Ovary (tissue), 9 donors: ENCODE measurements around the gene EPS8L2. TPM values are rescaled to one million over a fixed set of nuclear protein-coding genes. Genes with fewer than 3 reads are reported as not detected.

Experiments
- DNase-seq, 5 donors: peaks; one replicate each; pipeline ENCODE4 v3.0.0-alpha.2; 2019 to 2020
- H3K27ac ChIP-seq, 2 donors: fragments of 200-600 bp; one replicate each; pipeline versions ENCODE4 v1.5.1 to v1.8.0; 2019 to 2022
- H3K27me3 ChIP-seq: fragments of 200-600 bp; one replicate; pipeline ENCODE4 v1.8.0; 2022
- H3K36me3 ChIP-seq: fragments of 200-600 bp; sonication (generic); one replicate; pipeline ENCODE4 v1.5.1; 2019
- H3K4me1 ChIP-seq: one replicate; pipeline ENCODE4 v1.8.1; 2013; ENCODE audit warnings: mild to moderate bottlenecking, moderate library complexity; ENCODE audit not compliant: insufficient read depth
- H3K4me3 ChIP-seq: fragments of 200-600 bp; sonication (generic); one replicate; pipeline ENCODE4 v1.5.1; 2017
- H3K9me3 ChIP-seq, 2 donors: fragments of 200-600 bp in 1 of 2; sonication (generic) in 1 of 2; one replicate each; pipeline versions ENCODE4 v1.5.1 to v1.8.1; 2013 to 2019; ENCODE audit warnings: mild to moderate bottlenecking in 1 of 2, moderate library complexity in 1 of 2
- EP300 ChIP-seq: sonication (generic); formaldehyde crosslinking; IDR thresholded peaks from one replicate; pipeline ENCODE4 v1.6.1; 2017; ENCODE audit warnings: antibody characterized with exemption
- POLR2A ChIP-seq: fragments of 450-650 bp; IDR thresholded peaks from one replicate; pipeline ENCODE4 v1.6.1; 2017; ENCODE audit warnings: antibody characterized with exemption, mild to moderate bottlenecking, moderate library complexity
- WGBS, 3 donors: extraction: QIAGEN DNeasy Blood & Tissue Kit in 1 of 3; methylation state at CpG; one replicate each; pipeline versions ENCODE4 v1.1.5 to v1.1.7; 2013 to 2017; 5-methylcytosine and 5-hydroxymethylcytosine counted together
- intact Hi-C, 4 donors: fragments of 100-400 bp; cut with DNase I; formaldehyde crosslinking; loops; one replicate each; pipeline versions ENCODE4 v1.11.0 to v1.15.1; 2022 to 2023
- polyA plus RNA-seq, 2 donors: library from polyadenylated mRNA; stranded (reverse); fragments of 200-250 nt in 1 of 2; fragments of 350-450 nt in 1 of 2; fragmentation: Illumina TruSeq in 1 of 2; extraction: RNeasy Lipid Tissue Mini Kit (QIAGEN cat#74804) in 1 of 2; gene quantifications; one replicate each; pipeline ENCODE4 v1.2.3, GENCODE V29; 2013 to 2014
- total RNA-seq, 7 donors: library from RNA; depleted of rRNA in 2 of 7; stranded (reverse); fragments of >200 nt in 2 of 7; fragmentation: NEBNext Ultra II Directional in 3 of 7; extraction: Animal tissue kit (Norgen Biotek cat#: 25700) in 3 of 7; gene quantifications; one replicate each; pipeline versions ENCODE4 v1.1.0 to v1.2.4, GENCODE V29; 2016 to 2023
- TF ChIP-seq, protein P1 (sequence below), 3 donors: fragments of 450-650 bp in 2 of 3; fragments of 200-600 bp in 1 of 3; IDR thresholded peaks; one replicate each; pipeline versions ENCODE4 v1.5.1 to v1.8.0; 2016 to 2022; ENCODE audit warnings: antibody characterized with exemption in 3 of 3, mild to moderate bottlenecking in 1 of 3
- donor health status: DM: no; HTN: no; CAD: no; lungs with moderate emphysema.
- donor health status: DM: no; HTN: no; CAD: no.
- donor health status: Bipolar disorder and iron deficiency.
- donor health status: DM: yes; HTN: yes; CAD: no.
- donor health status: DM: no; HTN: no; CAD: no.
- donor health status: DM: yes; HTN: yes; CAD: no.

Gene EPS8L2
- total and polyA plus RNA-seq, 9 donors = 5.9 to 57.9 (median 33.3) TPM

DNA sequence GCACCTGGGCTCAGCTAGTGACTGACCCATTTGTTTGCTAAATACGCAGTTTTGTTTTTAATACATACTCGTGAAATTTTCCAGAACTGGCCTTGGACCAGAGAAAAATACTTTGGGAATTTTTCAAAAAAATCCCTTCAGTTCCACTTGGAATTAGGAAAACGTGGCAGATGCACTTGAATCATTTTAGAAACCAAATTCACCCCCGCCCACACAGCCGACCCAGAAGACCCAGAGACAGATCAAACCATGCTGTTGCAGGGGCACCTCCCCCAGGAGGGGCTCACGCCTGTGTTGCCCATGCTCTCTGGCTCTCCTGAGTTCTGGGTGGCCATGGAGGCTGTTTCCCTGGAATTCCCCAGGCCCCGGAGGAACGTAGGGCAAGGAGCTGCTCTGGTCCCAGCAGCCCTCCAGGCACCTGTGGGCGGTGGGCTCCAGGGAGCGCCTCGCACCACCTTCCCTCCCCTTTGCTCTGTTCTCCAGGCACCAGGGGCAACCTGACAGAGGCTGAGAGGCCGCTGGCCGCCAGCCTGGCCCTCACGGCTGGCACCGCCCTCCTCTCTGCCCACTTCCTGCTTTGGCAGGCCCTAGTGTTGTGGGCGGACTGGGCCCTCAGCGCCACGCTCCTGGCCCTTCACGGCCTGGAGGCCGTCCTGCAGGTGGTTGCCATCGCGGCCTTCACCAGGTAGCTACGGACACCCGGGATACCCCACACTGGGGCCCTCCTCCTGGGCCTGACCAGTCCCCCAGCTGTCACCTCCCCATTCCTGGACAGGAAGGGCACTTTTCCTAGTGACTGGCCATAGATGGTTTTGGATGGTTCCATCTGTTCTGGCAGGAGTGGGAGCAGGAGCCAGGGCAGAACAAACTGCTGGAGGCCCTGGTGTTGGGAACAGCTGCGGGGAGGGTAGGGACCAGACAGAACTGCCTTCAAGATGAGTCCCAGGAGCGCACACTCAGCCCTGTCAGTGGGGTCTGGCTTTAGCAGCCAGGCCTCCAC is 3.3 kb upstream of the EPS8L2 start:
- Histone ChIP-seq H3K27ac (peak overlapping the region; percentile 43 to 45), H3K27me3 (no peaks in the 10 kb centered on the region), H3K9me3 (no peaks in the 10 kb centered on the region), H3K4me3 (no peak overlapping the region), H3K4me1 (peaks cover 34% of the 10 kb centered on the region), H3K36me3 (no peaks in the 10 kb centered on the region)
- TF ChIP-seq EP300 = no peak
- intact Hi-C loops = no loop called here
- WGBS, 3 donors = 47 to 67% (median 48%) methylated on average over 26 of the region's 26 CpGs
- peak in 3 of 5 donors; percentile 20 to 43 (median 35) for DNase-seq

DNA sequence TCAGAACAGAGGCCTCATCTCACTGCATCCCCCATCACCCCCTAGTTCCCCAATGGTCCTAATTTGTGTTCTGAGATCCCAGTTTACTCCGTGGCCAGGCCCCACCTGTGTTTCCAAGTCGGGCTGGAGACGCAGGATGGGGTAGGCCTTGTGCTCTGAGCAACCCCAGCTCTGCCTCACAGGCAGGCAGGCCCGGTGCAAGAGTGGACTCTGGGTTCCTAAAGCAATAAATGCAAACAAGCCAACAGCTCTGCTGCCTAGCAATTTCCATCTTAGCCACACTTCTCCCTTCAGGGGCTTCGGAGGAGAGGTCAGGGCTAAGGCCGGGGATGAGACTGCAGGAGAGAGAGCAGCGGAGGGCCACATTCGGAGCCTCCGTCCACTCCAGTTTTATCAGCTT is 2.5 kb upstream of the EPS8L2 start:
- Histone ChIP-seq H3K4me3 (no peak overlapping the region), H3K9me3 (no peaks in the 10 kb centered on the region), H3K36me3 (no peaks in the 10 kb centered on the region), H3K27me3 (no peaks in the 10 kb centered on the region), H3K27ac (peak overlapping the region; percentile 43 to 45), H3K4me1 (peaks cover 34% of the 10 kb centered on the region)
- 43 to 65% (median 51%) methylated on average over 9 of the region's 9 CpGs for WGBS, 3 donors
- no peak for DNase-seq
- intact Hi-C loops = no loop called here
- TF ChIP-seq, protein P1, sequence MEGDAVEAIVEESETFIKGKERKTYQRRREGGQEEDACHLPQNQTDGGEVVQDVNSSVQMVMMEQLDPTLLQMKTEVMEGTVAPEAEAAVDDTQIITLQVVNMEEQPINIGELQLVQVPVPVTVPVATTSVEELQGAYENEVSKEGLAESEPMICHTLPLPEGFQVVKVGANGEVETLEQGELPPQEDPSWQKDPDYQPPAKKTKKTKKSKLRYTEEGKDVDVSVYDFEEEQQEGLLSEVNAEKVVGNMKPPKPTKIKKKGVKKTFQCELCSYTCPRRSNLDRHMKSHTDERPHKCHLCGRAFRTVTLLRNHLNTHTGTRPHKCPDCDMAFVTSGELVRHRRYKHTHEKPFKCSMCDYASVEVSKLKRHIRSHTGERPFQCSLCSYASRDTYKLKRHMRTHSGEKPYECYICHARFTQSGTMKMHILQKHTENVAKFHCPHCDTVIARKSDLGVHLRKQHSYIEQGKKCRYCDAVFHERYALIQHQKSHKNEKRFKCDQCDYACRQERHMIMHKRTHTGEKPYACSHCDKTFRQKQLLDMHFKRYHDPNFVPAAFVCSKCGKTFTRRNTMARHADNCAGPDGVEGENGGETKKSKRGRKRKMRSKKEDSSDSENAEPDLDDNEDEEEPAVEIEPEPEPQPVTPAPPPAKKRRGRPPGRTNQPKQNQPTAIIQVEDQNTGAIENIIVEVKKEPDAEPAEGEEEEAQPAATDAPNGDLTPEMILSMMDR (IDR thresholded peaks at IDR 0.05) = no peak
- TF ChIP-seq POLR2A (no peak), EP300 (no peak)

DNA sequence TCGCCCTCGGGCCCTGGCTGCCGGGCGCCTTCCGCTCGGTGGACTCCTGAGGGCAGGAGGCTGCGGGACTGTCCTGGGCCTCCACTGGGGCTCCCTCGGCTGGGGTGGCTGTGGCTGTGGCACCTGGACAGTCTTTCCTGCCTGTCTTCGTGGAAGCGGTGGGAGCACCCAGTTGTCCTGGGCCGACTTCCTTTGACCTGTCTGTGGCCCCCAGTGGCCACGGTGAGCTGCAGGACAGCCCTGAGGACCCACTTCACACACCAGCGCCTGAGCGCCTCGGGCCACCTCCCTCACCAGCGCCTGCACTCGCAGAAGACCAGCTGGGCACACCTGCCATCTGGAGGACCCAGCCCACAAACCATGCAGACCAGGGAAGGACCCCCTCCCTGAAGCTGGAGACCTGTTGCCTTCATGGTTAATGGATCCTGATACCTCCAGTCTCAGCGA is 1.8 kb upstream of the EPS8L2 start:
- TF ChIP-seq EP300 (no peak), POLR2A (no peak)
- TF ChIP-seq, protein P1 (IDR thresholded peaks at IDR 0.05) = no peak
- peak overlapping the region in 1 of 2 donors; percentile 3 for H3K27ac ChIP-seq
- no peak overlapping the region for H3K4me3 ChIP-seq
- no peaks in the 10 kb centered on the region for H3K9me3 ChIP-seq
- 55 to 77% (median 66%) methylated on average over 18 of the region's 18 CpGs for WGBS, 3 donors
- DNase-seq = peak in 1 of 5 donors; percentile 40
- no peaks in the 10 kb centered on the region for H3K27me3 ChIP-seq
- intact Hi-C loops = no loop called here
- H3K4me1 ChIP-seq = peaks cover 34% of the 10 kb centered on the region
- H3K36me3 ChIP-seq = no peaks in the 10 kb centered on the region

DNA sequence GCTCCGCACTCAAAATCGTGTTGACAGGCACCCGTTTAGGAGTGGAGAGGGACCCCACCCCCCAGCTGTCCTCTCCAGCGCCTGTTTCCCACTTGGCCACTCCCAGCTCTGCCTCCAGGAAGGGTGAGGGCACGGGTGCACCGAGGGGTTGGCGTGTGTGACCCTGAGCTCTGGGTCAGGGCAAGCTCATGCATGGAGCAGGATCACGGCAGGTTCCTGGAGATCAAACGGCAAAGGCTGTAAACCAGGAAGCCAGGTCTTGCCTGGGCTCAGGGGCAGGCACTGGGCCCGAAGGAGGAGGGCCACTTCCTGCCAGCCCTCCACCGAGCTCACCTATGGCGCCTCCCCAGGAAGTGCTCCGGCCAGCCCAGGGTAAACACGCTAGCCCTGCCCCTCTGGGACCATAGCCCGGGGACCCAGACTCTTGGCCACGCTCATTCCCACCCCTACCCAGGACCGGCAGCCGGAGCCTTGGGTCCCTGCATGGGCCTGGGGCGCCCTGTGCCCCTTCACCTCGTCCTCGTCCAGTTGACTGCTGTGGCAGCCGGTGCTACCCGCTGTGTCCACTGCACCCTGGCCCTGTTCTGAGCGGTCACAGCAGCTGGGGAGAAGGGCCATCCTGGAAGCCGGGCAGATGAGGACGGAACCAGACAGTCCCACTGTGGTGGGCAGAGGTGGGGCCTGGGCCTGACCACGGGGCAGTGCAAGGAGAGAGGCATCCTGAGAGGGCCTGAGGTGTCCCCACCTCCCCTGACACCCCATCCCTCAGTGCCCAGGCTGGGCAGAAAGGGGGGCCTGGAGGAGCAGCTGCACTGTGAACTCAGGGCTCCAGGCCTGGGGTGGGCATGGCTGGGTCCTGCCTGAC is 1.0 kb upstream of the EPS8L2 start:
- DNase-seq = peak in 4 of 5 donors; percentile 25 to 51 (median 40)
- intact Hi-C loops = loop anchor here in 1 of 4 donors (5.0 kb wide), 1 partner anchor 1202 kb away; no protein-coding TSS in a partner anchor

More for the DNA sequence above, 1.0 kb upstream of the EPS8L2 start:
- Histone ChIP-seq H3K27me3 (no peaks in the 10 kb centered on the region), H3K9me3 (no peaks in the 10 kb centered on the region), H3K4me1 (peaks cover 34% of the 10 kb centered on the region), H3K27ac (peak overlapping the region; percentile 31 to 61), H3K36me3 (no peaks in the 10 kb centered on the region), H3K4me3 (peak overlapping the region; percentile 70)
- 72 to 83% (median 75%) methylated on average over 24 to 27 of the region's 27 CpGs for WGBS, 3 donors
- no peak for TF ChIP-seq POLR2A
- TF ChIP-seq, protein P1 (IDR thresholded peaks at IDR 0.05) = no peak
- TF ChIP-seq EP300 = no peak
